ENCODE measurements around the gene PRKAG2.

GRCh38 chr7:151588982-151589381 lies 287.9 kb downstream of the PRKAG2 start:
- TF ChIP-seq POLR2AphosphoS5 (IDR thresholded peaks at IDR 0.05; ENCODE audit: borderline replicate concordance, low read depth, low read length) (no peak), EZH2 (IDR thresholded peaks at IDR 0.05) (no peak), FOXP2 (optimal IDR thresholded peaks at IDR 0.05; ENCODE audit: control extremely low read depth, extremely low read length, insufficient read depth) (no peak)

All from SK-N-MC (cell line).